Neural crest cell (in vitro differentiated cells): Measurements from ENCODE around the gene PDHX. TPM values are rescaled to one million over a fixed set of nuclear protein-coding genes. Genes with fewer than 3 reads are reported as not detected.
"Not testable (repeated sequence)": the region's sequence is repeated elsewhere in the genome, so short reads cannot be mapped to it uniquely, and the experiment has no call there.

Source experiments
- DNase-seq: peaks from one replicate; pipeline ENCODE4 v3.0.0; 2021; ENCODE audit warnings: low read depth, mixed read lengths, low spot score
- H3K27ac Mint-ChIP-seq: one replicate; pipeline ENCODE4 v1.8.0; 2021; ENCODE audit warnings: mild to moderate bottlenecking, mixed read lengths; ENCODE audit not compliant: unreplicated experiment
- H3K27me3 Mint-ChIP-seq: 2 replicates; pipeline ENCODE4 v1.8.0; 2021; ENCODE audit warnings: low read depth, mild to moderate bottlenecking, mixed read lengths
- H3K36me3 Mint-ChIP-seq: 2 replicates; pipeline ENCODE4 v1.8.0; 2021; ENCODE audit warnings: low read depth, mild to moderate bottlenecking, mixed read lengths
- H3K4me1 Mint-ChIP-seq: 2 replicates; pipeline ENCODE4 v1.8.0; 2021; ENCODE audit warnings: mixed read lengths
- H3K4me3 Mint-ChIP-seq: one replicate; pipeline ENCODE4 v1.8.0; 2021; ENCODE audit warnings: mild to moderate bottlenecking, mixed read lengths
- H3K9me3 Mint-ChIP-seq: 2 replicates; pipeline ENCODE4 v1.8.0; 2021; ENCODE audit warnings: mixed read lengths
- total RNA-seq: library from RNA; stranded (reverse); gene quantifications from 2 replicates; pipeline ENCODE4 v1.2.1, GENCODE V29; 2021
- TF ChIP-seq, protein P1 (sequence below): fragments of 200-600 bp; sonication (generic); conservative IDR thresholded peaks from 2 replicates; pipeline ENCODE4 v1.5.0; 2021; ENCODE audit warnings: antibody characterized with exemption, mild to moderate bottlenecking

The PDHX gene
- total RNA-seq, 1 donor from 2014 or later: 38.6 TPM

DNA sequence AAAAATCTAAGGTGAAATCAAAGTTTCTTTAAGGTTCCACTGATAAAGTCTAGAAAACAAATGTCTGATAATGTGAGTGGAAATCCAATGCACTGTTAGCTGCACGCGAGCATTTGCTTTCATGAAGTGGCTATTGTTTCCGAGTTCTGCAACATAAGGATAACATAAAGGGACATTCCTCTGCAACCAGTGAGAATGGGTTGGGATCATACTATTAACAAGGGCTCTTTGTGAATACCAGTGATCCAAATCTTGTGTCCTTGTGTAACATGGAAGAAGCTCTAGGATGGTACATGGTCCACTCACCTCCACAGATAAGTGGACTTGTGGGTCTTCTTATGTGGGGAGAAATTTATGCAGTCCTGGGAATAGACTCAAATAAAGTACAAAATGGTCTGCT, 24.8 kb upstream of the PDHX start:
- DNase-seq: no peak
- Mint-ChIP-seq H3K9me3 (peaks cover 6% of the 10 kb centered on the region), H3K4me3 (no peak overlapping the region), H3K4me1 (peaks cover 5% of the 10 kb centered on the region), H3K27ac (no peak overlapping the region), H3K36me3 (peaks cover 14% of the 10 kb centered on the region), H3K27me3 (no peaks in the 10 kb centered on the region)
- TF ChIP-seq, protein P1, sequence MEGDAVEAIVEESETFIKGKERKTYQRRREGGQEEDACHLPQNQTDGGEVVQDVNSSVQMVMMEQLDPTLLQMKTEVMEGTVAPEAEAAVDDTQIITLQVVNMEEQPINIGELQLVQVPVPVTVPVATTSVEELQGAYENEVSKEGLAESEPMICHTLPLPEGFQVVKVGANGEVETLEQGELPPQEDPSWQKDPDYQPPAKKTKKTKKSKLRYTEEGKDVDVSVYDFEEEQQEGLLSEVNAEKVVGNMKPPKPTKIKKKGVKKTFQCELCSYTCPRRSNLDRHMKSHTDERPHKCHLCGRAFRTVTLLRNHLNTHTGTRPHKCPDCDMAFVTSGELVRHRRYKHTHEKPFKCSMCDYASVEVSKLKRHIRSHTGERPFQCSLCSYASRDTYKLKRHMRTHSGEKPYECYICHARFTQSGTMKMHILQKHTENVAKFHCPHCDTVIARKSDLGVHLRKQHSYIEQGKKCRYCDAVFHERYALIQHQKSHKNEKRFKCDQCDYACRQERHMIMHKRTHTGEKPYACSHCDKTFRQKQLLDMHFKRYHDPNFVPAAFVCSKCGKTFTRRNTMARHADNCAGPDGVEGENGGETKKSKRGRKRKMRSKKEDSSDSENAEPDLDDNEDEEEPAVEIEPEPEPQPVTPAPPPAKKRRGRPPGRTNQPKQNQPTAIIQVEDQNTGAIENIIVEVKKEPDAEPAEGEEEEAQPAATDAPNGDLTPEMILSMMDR: no peak

DNA sequence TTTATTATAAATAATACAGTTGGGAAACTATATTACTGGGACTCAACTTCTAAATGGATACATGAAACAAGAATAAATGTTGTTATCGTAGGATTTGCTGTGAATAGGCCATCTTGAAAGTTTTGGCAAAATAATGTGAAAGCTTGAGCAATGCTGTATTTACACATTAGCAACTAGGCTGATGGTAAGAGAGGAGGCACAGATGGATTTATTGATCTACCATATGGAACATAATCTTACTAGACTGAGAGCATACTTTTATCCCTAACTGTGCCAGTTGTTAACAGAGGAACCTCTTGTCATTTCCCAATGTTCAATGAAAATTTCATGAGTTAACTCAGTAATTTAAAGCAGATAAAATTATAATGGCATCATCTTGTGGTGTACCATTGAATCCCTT, 23.0 kb upstream of the PDHX start:
- Mint-ChIP-seq H3K4me3 (no peak overlapping the region), H3K9me3 (peaks cover 9% of the 10 kb centered on the region), H3K27me3 (no peaks in the 10 kb centered on the region), H3K27ac (no peak overlapping the region), H3K4me1 (peaks cover 5% of the 10 kb centered on the region), H3K36me3 (peaks cover 23% of the 10 kb centered on the region)
- TF ChIP-seq, protein P1: no peak
- no peak for DNase-seq

DNA sequence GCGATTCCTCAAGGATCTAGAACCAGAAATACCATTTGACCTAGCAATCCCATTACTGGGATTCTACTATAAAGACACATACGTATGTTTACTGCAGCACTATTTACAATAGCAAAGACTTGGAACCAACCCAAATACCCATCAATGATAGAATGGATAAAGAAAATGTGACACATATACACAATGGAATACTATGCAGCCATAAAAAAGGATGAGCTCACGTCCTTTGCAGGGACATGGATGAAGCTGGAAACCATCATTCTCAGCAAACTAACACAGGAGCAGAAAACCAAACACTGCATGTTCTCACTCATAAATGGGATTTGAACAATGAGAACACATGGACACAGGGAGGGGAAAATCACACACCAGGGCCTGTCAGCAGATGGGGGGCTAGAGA, 20.2 kb upstream of the PDHX start:
- H3K27me3 Mint-ChIP-seq, H3K4me3 Mint-ChIP-seq, H3K4me1 Mint-ChIP-seq: not testable (repeated sequence)

DNA sequence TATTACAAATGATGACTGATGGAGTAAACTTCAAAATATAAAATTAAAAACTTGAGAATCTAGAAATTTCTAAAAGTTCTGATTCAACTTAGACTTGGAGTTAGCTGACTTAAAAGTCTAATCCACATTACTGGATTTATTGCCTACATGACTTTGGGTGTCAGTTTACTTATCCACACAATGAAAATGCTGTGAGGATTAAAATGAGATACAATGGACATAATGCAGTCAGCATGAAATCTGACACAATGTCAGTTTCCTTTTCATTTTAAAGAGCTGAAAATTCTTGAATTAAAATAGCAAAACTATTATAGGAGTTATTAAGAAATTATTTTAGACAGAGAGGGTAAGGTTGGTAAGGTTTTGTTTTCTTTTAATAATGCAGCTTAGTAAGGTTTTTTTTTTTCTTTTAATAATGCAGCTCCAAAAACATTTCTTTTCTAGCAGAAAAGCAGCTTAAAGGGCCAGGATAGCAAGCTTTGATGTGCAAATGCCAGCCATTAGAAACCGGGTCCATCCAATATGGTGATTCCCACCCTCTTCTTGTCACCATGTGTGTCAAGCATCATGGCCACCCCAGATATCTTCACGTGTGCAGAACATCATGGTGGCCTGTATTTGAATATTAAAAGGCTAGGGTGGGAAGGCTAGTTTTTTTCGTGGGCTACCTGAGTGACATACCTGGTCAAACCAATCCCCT, 19.1 kb upstream of the PDHX start:
- TF ChIP-seq, protein P1: no peak
- no peaks in the 10 kb centered on the region for H3K4me1 Mint-ChIP-seq
- H3K4me3 Mint-ChIP-seq: no peak overlapping the region
- no peak overlapping the region for H3K27ac Mint-ChIP-seq
- H3K9me3 Mint-ChIP-seq: peaks cover 16% of the 10 kb centered on the region
- DNase-seq: no peak
- H3K36me3 Mint-ChIP-seq: peaks cover 53% of the 10 kb centered on the region
- no peaks in the 10 kb centered on the region for H3K27me3 Mint-ChIP-seq

More for the DNA sequence above, 20.2 kb upstream of the PDHX start:
- H3K27ac Mint-ChIP-seq: peak overlapping the region; percentile 43
- H3K9me3 Mint-ChIP-seq: peaks cover 16% of the 10 kb centered on the region
- not testable (repeated sequence) for DNase-seq
- peaks cover 45% of the 10 kb centered on the region for H3K36me3 Mint-ChIP-seq

DNA sequence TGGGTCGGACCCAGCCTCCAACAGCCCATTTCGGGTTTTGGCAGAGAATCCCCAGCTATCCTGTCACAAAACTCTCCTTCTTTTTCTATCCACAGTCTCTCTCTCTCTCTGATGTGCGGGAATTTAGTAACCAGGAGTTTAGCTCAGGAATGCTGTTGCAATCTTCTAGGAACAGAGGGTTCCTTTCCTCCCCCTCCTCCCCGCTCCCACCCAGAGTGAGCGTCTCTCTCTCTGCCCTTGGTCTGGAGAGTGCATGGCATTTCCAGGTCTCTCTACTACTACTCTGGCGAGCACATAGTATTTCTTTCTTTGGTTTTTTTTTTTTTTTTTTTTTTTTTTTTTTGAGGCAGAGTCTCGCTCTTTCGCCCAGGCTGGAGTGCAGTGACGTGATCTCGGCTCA, 17.9 kb upstream of the PDHX start:
- peaks cover 20% of the 10 kb centered on the region for H3K9me3 Mint-ChIP-seq
- no peaks in the 10 kb centered on the region for H3K27me3 Mint-ChIP-seq
- no peaks in the 10 kb centered on the region for H3K4me1 Mint-ChIP-seq
- TF ChIP-seq, protein P1: no peak
- peaks cover 59% of the 10 kb centered on the region for H3K36me3 Mint-ChIP-seq
- DNase-seq: no peak
- H3K27ac Mint-ChIP-seq: peak overlapping the region; percentile 59
- H3K4me3 Mint-ChIP-seq: no peak overlapping the region

DNA sequence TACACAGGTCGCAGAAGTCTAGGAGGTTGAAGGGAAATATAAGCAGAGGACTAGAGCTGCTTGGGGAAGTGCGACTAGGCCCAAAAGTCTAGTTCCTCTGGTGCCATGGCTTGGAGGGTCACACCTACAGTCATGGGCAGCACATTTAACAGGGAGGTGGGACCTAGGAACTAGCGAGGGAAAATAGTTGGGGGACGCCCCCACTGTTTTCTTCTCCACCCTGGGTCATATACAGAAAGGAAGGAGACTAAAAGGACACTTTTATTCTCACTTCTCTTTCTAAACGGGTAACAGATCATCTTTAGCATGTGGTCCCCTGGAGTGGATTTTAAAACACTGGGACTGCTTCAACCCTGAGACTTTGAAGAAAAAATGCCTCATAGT, 16.8 kb upstream of the PDHX start:
- peaks cover 68% of the 10 kb centered on the region for H3K36me3 Mint-ChIP-seq
- TF ChIP-seq, protein P1: no peak
- no peaks in the 10 kb centered on the region for H3K27me3 Mint-ChIP-seq
- no peaks in the 10 kb centered on the region for H3K4me1 Mint-ChIP-seq
- peaks cover 25% of the 10 kb centered on the region for H3K9me3 Mint-ChIP-seq
- peak; percentile 3 for DNase-seq
- H3K27ac Mint-ChIP-seq: no peak overlapping the region
- H3K4me3 Mint-ChIP-seq: no peak overlapping the region
